Measurements from ENCODE around the gene TRIL. TPM values are rescaled to one million over a fixed set of nuclear protein-coding genes. Genes with fewer than 3 reads are reported as not detected.

Gene TRIL
- total and polyA plus RNA-seq, 2 of the 13 experiments (the other 11 are each of a cell fraction or from before 2014, with no cell fraction given): 0.18 to 0.40 TPM

DNA sequence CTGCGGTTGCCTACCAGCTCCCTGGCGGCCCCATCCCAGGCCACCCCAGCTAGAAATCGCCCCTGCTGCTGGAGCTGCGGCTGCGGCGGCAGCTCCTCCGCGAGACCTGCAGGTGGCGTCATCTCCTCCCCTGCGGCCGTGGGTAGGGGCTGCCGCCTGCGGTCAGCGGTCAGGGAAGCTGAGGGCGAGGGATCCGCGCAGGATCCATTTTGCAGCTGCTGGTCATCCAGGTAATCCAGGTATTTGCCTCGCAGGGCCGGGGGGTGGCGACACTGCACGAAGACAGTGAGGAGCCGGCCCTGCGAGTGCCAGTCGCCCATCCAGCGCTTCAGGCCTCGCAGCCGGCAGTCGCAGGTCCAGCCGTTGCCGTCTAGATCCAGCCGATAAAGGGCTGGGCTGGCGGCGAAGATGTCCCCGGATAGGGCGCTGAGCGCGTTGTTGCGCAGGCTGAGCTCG is 1.5 kb downstream of the TRIL start (continued):
- TF ChIP-seq, protein P1, sequence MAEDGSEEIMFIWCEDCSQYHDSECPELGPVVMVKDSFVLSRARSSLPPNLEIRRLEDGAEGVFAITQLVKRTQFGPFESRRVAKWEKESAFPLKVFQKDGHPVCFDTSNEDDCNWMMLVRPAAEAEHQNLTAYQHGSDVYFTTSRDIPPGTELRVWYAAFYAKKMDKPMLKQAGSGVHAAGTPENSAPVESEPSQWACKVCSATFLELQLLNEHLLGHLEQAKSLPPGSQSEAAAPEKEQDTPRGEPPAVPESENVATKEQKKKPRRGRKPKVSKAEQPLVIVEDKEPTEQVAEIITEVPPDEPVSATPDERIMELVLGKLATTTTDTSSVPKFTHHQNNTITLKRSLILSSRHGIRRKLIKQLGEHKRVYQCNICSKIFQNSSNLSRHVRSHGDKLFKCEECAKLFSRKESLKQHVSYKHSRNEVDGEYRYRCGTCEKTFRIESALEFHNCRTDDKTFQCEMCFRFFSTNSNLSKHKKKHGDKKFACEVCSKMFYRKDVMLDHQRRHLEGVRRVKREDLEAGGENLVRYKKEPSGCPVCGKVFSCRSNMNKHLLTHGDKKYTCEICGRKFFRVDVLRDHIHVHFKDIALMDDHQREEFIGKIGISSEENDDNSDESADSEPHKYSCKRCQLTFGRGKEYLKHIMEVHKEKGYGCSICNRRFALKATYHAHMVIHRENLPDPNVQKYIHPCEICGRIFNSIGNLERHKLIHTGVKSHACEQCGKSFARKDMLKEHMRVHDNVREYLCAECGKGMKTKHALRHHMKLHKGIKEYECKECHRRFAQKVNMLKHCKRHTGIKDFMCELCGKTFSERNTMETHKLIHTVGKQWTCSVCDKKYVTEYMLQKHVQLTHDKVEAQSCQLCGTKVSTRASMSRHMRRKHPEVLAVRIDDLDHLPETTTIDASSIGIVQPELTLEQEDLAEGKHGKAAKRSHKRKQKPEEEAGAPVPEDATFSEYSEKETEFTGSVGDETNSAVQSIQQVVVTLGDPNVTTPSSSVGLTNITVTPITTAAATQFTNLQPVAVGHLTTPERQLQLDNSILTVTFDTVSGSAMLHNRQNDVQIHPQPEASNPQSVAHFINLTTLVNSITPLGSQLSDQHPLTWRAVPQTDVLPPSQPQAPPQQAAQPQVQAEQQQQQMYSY (CRISPR knock-in tag; IDR thresholded peaks at IDR 0.05): no peak
- TF ChIP-seq, protein P2, sequence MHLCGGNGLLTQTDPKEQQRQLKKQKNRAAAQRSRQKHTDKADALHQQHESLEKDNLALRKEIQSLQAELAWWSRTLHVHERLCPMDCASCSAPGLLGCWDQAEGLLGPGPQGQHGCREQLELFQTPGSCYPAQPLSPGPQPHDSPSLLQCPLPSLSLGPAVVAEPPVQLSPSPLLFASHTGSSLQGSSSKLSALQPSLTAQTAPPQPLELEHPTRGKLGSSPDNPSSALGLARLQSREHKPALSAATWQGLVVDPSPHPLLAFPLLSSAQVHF (CRISPR knock-in tag; IDR thresholded peaks at IDR 0.05): no peak
- no peak for TF ChIP-seq HDAC1 (CRISPR knock-in tag; IDR thresholded peaks at IDR 0.05)
- TF ChIP-seq NCOA2 (CRISPR knock-in tag; IDR thresholded peaks at IDR 0.05): no peak
- TF ChIP-seq BORCS8-MEF2B (CRISPR knock-in tag; IDR thresholded peaks at IDR 0.05): no peak
- no peak for TF ChIP-seq ZMYM2 (CRISPR knock-in tag; IDR thresholded peaks at IDR 0.05)
- TF ChIP-seq, protein P3, sequence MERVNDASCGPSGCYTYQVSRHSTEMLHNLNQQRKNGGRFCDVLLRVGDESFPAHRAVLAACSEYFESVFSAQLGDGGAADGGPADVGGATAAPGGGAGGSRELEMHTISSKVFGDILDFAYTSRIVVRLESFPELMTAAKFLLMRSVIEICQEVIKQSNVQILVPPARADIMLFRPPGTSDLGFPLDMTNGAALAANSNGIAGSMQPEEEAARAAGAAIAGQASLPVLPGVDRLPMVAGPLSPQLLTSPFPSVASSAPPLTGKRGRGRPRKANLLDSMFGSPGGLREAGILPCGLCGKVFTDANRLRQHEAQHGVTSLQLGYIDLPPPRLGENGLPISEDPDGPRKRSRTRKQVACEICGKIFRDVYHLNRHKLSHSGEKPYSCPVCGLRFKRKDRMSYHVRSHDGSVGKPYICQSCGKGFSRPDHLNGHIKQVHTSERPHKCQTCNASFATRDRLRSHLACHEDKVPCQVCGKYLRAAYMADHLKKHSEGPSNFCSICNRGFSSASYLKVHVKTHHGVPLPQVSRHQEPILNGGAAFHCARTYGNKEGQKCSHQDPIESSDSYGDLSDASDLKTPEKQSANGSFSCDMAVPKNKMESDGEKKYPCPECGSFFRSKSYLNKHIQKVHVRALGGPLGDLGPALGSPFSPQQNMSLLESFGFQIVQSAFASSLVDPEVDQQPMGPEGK (CRISPR knock-in tag; IDR thresholded peaks at IDR 0.05): peak; percentile 61; the same call in 1 of the 2 replicates
- TF ChIP-seq ZNF326 (CRISPR knock-in tag; IDR thresholded peaks at IDR 0.05; ENCODE audit: borderline replicate concordance): no peak
- no peak for TF ChIP-seq ZNF83 (CRISPR knock-in tag; IDR thresholded peaks at IDR 0.05; ENCODE audit: borderline replicate concordance)
- peak; percentile 66 for TF ChIP-seq RAD21 (CRISPR knock-in tag; IDR thresholded peaks at IDR 0.05)
- TF ChIP-seq, protein P4, sequence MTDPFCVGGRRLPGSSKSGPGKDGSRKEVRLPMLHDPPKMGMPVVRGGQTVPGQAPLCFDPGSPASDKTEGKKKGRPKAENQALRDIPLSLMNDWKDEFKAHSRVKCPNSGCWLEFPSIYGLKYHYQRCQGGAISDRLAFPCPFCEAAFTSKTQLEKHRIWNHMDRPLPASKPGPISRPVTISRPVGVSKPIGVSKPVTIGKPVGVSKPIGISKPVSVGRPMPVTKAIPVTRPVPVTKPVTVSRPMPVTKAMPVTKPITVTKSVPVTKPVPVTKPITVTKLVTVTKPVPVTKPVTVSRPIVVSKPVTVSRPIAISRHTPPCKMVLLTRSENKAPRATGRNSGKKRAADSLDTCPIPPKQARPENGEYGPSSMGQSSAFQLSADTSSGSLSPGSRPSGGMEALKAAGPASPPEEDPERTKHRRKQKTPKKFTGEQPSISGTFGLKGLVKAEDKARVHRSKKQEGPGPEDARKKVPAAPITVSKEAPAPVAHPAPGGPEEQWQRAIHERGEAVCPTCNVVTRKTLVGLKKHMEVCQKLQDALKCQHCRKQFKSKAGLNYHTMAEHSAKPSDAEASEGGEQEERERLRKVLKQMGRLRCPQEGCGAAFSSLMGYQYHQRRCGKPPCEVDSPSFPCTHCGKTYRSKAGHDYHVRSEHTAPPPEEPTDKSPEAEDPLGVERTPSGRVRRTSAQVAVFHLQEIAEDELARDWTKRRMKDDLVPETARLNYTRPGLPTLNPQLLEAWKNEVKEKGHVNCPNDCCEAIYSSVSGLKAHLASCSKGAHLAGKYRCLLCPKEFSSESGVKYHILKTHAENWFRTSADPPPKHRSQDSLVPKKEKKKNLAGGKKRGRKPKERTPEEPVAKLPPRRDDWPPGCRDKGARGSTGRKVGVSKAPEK (CRISPR knock-in tag; IDR thresholded peaks at IDR 0.05; ENCODE audit: borderline replicate concordance): no peak
- TF ChIP-seq, protein P5, sequence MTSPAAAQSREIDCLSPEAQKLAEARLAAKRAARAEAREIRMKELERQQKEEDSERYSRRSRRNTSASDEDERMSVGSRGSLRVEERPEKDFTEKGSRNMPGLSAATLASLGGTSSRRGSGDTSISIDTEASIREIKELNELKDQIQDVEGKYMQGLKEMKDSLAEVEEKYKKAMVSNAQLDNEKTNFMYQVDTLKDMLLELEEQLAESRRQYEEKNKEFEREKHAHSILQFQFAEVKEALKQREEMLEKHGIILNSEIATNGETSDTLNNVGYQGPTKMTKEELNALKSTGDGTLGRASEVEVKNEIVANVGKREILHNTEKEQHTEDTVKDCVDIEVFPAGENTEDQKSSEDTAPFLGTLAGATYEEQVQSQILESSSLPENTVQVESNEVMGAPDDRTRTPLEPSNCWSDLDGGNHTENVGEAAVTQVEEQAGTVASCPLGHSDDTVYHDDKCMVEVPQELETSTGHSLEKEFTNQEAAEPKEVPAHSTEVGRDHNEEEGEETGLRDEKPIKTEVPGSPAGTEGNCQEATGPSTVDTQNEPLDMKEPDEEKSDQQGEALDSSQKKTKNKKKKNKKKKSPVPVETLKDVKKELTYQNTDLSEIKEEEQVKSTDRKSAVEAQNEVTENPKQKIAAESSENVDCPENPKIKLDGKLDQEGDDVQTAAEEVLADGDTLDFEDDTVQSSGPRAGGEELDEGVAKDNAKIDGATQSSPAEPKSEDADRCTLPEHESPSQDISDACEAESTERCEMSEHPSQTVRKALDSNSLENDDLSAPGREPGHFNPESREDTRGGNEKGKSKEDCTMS (CRISPR knock-in tag; conservative IDR thresholded peaks at IDR 0.05): no peak
- TF ChIP-seq FOXA1 (IDR thresholded peaks at IDR 0.05): no peak
- 0 out of 2 replicates have a peak, but pooled peaks have one; percentile 8 for TF ChIP-seq FOXA1 (CRISPR knock-in tag; IDR thresholded peaks at IDR 0.05)
- no peak for TF ChIP-seq NFYC (CRISPR knock-in tag; IDR thresholded peaks at IDR 0.05)
- TF ChIP-seq THYN1 (CRISPR knock-in tag; IDR thresholded peaks at IDR 0.05; ENCODE audit: borderline replicate concordance, low read depth): no peak
- no peak for TF ChIP-seq TARDBP (CRISPR knock-in tag; IDR thresholded peaks at IDR 0.05)

All from HepG2 (cell line).